Mesothelial cell of epicardium (in vitro differentiated cells): Measurements from ENCODE around the gene SCGB1D1. TPM values are rescaled to one million over a fixed set of nuclear protein-coding genes. Genes with fewer than 3 reads are reported as not detected.

Source experiments
- DNase-seq, 2 experiments: peaks; one replicate each; pipeline ENCODE4 v3.0.0; 2021; ENCODE audit warnings: low spot score in 2 of 2; ENCODE audit not compliant: unreplicated experiment in 2 of 2
- H3K27ac Mint-ChIP-seq: 2 replicates; pipeline ENCODE4 v1.8.0; 2021; ENCODE audit warnings: mixed read lengths
- H3K27me3 Mint-ChIP-seq: 2 replicates; pipeline ENCODE4 v1.8.0; 2021; ENCODE audit warnings: low read depth, mixed read lengths
- H3K36me3 Mint-ChIP-seq: 2 replicates; pipeline ENCODE4 v1.8.0; 2021; ENCODE audit warnings: mixed read lengths
- H3K4me1 Mint-ChIP-seq: 2 replicates; pipeline ENCODE4 v1.8.0; 2021; ENCODE audit warnings: mixed read lengths
- H3K4me3 Mint-ChIP-seq: 2 replicates; pipeline ENCODE4 v1.8.0; 2021; ENCODE audit warnings: mild to moderate bottlenecking, moderate library complexity, mixed read lengths
- H3K9me3 Mint-ChIP-seq: 2 replicates; pipeline ENCODE4 v1.8.0; 2021; ENCODE audit warnings: mixed read lengths
- total RNA-seq: library from RNA; stranded (reverse); gene quantifications from 3 replicates; pipeline ENCODE4 v1.2.1, GENCODE V29; 2021
- TF ChIP-seq, protein P1 (sequence below): fragments of 200-600 bp; sonication (generic); IDR thresholded peaks from one replicate; pipeline ENCODE4 v1.5.0; 2021; ENCODE audit warnings: antibody characterized with exemption; ENCODE audit not compliant: unreplicated experiment

SCGB1D1 gene
- total RNA-seq, 1 donor from 2014 or later, result not detected

DNA sequence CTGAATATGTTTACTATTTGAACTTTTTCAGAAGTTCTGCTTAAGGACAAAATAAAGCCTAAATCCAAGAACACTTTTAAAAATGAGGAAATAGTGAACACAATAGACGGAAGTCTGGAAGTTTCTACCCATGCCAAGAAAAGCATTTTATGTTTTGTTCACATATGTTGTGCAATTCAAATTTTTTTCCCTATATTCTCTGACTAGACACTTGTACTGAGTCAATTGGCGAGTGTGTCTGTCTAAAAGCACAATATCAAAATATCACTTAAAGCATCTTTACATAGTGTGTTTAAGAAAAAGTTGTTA lies 37.0 kb upstream of the SCGB1D1 start:
- no peak for DNase-seq
- no peak overlapping the region for H3K27ac Mint-ChIP-seq

DNA sequence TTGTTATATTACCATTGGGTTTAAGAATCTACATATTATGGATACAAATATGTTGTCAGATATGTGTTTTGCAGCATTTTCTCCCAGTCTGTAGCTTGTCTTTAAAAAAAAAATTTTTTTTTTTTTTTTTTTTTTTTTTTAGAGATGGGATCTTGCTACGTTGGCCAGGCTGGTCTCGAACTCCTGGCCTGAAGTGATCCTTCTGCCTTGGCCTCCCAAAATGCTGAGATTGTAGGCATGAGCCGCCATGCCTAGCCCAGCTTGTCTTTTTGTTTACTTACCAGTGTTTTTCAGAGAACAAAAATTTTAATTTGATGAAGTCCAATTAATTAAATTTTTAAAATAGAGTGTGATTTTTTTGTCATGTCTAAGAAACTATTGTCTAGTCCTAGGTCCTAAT lies 36.4 kb upstream of the SCGB1D1 start:
- no peak for DNase-seq
- H3K27ac Mint-ChIP-seq, result no peak overlapping the region
- peaks cover 1% of the 10 kb centered on the region for H3K27me3 Mint-ChIP-seq
- H3K36me3 Mint-ChIP-seq, result peaks cover 31% of the 10 kb centered on the region
- TF ChIP-seq, protein P1, sequence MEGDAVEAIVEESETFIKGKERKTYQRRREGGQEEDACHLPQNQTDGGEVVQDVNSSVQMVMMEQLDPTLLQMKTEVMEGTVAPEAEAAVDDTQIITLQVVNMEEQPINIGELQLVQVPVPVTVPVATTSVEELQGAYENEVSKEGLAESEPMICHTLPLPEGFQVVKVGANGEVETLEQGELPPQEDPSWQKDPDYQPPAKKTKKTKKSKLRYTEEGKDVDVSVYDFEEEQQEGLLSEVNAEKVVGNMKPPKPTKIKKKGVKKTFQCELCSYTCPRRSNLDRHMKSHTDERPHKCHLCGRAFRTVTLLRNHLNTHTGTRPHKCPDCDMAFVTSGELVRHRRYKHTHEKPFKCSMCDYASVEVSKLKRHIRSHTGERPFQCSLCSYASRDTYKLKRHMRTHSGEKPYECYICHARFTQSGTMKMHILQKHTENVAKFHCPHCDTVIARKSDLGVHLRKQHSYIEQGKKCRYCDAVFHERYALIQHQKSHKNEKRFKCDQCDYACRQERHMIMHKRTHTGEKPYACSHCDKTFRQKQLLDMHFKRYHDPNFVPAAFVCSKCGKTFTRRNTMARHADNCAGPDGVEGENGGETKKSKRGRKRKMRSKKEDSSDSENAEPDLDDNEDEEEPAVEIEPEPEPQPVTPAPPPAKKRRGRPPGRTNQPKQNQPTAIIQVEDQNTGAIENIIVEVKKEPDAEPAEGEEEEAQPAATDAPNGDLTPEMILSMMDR, result no peak
- no peaks in the 10 kb centered on the region for H3K4me1 Mint-ChIP-seq
- no peak overlapping the region for H3K4me3 Mint-ChIP-seq
- H3K9me3 Mint-ChIP-seq, result no peaks in the 10 kb centered on the region

More for the DNA sequence above, 37.0 kb upstream of the SCGB1D1 start:
- no peaks in the 10 kb centered on the region for H3K9me3 Mint-ChIP-seq
- no peaks in the 10 kb centered on the region for H3K4me1 Mint-ChIP-seq
- H3K4me3 Mint-ChIP-seq, result no peak overlapping the region
- peaks cover 31% of the 10 kb centered on the region for H3K36me3 Mint-ChIP-seq
- no peaks in the 10 kb centered on the region for H3K27me3 Mint-ChIP-seq
- TF ChIP-seq, protein P1, result no peak

DNA sequence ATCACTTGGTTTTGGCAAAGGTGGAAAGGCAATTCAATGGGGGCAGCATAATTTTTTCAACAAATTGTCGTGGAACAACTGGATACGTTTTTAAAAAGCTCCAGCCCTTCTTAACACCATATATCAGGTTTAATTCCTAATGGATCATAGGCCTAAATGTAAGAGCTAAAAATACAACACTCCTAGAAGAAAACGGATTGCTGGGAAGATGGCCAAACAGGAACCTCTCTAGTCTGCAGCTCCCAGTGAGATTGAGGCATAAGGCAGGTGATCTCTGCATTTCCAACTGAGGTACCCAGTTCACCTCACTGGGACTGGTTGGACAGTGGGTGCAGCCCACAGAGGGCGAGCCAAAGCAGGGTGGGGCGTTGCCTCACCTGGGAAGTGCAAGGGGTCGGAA lies 32.4 kb upstream of the SCGB1D1 start:
- no peak overlapping the region for H3K4me3 Mint-ChIP-seq
- peaks cover 8% of the 10 kb centered on the region for H3K9me3 Mint-ChIP-seq
- H3K27ac Mint-ChIP-seq, result no peak overlapping the region
- TF ChIP-seq, protein P1, result no peak
- peaks cover 8% of the 10 kb centered on the region for H3K36me3 Mint-ChIP-seq
- no peaks in the 10 kb centered on the region for H3K4me1 Mint-ChIP-seq
- H3K27me3 Mint-ChIP-seq, result peaks cover 41% of the 10 kb centered on the region
- DNase-seq, result no peak

DNA sequence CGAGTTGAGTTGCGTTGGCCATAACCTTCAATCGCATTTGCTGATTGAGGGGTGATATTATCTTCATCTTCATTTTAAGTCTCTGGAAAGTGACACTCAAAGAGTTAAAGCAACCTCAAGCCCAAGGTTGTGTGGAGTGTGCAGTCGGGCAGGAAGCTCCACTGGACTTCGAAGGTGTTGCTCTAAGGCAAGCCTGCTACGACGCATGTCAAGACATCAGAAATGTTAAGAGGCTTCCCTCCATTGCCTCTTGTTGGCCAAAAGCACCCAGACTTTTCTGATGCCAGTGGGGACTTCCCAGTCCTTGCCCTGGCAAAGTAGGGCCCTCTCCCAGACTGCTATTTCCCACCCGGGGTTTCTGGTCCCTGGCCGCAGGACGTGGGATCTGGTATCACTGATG lies 23.6 kb upstream of the SCGB1D1 start:
- no peak overlapping the region for H3K27ac Mint-ChIP-seq
- TF ChIP-seq, protein P1, result no peak
- H3K4me3 Mint-ChIP-seq, result no peak overlapping the region
- no peaks in the 10 kb centered on the region for H3K36me3 Mint-ChIP-seq
- DNase-seq, result no peak
- H3K9me3 Mint-ChIP-seq, result no peaks in the 10 kb centered on the region
- peaks cover 60% of the 10 kb centered on the region for H3K27me3 Mint-ChIP-seq
- H3K4me1 Mint-ChIP-seq, result peaks cover 1% of the 10 kb centered on the region

DNA sequence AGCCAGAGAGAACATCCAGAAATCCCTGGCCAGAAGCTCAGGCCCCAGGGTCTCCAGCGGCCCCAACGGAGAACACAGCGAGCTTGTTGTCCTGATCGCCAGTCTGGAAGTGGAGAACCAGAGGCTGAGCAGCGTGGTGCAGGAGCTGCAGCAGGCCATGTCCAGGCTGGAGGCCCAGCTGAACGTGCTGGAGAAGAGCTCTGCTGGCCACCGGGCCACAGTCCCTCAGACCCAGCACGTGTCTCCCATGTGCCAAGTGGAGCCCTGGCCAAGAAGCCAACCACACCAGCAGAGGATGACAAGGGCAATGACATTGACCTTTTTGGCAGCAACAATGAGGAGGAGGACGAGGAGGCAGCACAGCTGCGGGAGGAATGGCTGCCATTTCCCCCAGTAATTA lies 20.6 kb upstream of the SCGB1D1 start:
- H3K4me1 Mint-ChIP-seq, result peaks cover 4% of the 10 kb centered on the region
- H3K36me3 Mint-ChIP-seq, result no peaks in the 10 kb centered on the region
- no peak overlapping the region for H3K4me3 Mint-ChIP-seq
- DNase-seq, result no peak
- no peak overlapping the region for H3K27ac Mint-ChIP-seq
- peaks cover 69% of the 10 kb centered on the region for H3K27me3 Mint-ChIP-seq
- H3K9me3 Mint-ChIP-seq, result no peaks in the 10 kb centered on the region
- TF ChIP-seq, protein P1, result no peak

DNA sequence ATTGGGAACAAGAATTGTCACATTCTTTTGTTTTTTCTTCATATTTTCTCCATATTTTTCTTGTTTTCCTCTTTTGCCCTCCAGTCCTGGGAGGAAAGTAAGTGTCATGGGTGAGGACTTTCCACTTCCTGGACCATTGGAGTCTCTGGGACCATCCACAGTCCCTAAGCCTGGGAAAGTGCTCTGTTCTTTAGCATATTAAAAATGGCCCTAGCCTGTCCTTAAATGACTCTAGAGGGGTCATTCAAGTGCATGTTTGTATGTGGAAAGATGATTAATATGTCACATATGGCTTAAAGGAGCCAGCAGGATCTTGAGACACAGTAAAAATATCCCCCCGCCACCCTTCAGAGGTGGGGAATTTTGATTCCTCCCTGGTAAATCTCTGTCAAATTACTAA lies 20.1 kb upstream of the SCGB1D1 start:
- peaks cover 72% of the 10 kb centered on the region for H3K27me3 Mint-ChIP-seq

More for the DNA sequence above, 20.1 kb upstream of the SCGB1D1 start:
- DNase-seq, result no peak
- peaks cover 4% of the 10 kb centered on the region for H3K4me1 Mint-ChIP-seq
- no peaks in the 10 kb centered on the region for H3K36me3 Mint-ChIP-seq
- TF ChIP-seq, protein P1, result no peak
- H3K27ac Mint-ChIP-seq, result no peak overlapping the region
- no peak overlapping the region for H3K4me3 Mint-ChIP-seq
- no peaks in the 10 kb centered on the region for H3K9me3 Mint-ChIP-seq
